Neuronal stem cell (in vitro differentiated cells): Measurements from ENCODE around the gene TMEM132A.
A peak's percentile ranks its signal among the peaks of the same experiment; 100 is the strongest.

Source experiments
- DNase-seq: peaks from one replicate; pipeline ENCODE4 v3.0.0-alpha.2; 2013; ENCODE audit warnings: low spot score
- H2AFZ ChIP-seq: one replicate; pipeline ENCODE4 v1.6.1; 2013; ENCODE audit warnings: mild to moderate bottlenecking, low read length, inconsistent platforms
- H2AK5ac ChIP-seq: 2 replicates; pipeline ENCODE4 v1.6.1; 2013; ENCODE audit warnings: low read depth, mild to moderate bottlenecking, inconsistent platforms, low read length, moderate library complexity, mixed read lengths
- H2BK120ac ChIP-seq: 2 replicates; pipeline ENCODE4 v1.6.1; 2013; ENCODE audit warnings: low read depth, mild to moderate bottlenecking, inconsistent platforms, low read length, moderate library complexity, mixed read lengths
- H2BK12ac ChIP-seq: one replicate; pipeline ENCODE4 v1.6.1; 2013; ENCODE audit warnings: low read length, inconsistent platforms
- H2BK15ac ChIP-seq: 2 replicates; pipeline ENCODE4 v1.6.1; 2013; ENCODE audit warnings: mild to moderate bottlenecking, low read length, inconsistent platforms, mixed read lengths
- H2BK5ac ChIP-seq: one replicate; pipeline ENCODE4 v1.6.1; 2013; ENCODE audit warnings: inconsistent platforms, mild to moderate bottlenecking, low read length, moderate library complexity
- H3K14ac ChIP-seq: one replicate; pipeline ENCODE4 v1.6.1; 2013; ENCODE audit warnings: low read length, inconsistent platforms
- H3K18ac ChIP-seq: 2 replicates; pipeline ENCODE4 v1.6.1; 2013; ENCODE audit warnings: low read length, inconsistent platforms
- H3K23ac ChIP-seq: 2 replicates; pipeline ENCODE4 v1.6.1; 2013; ENCODE audit warnings: low read depth, mild to moderate bottlenecking, mixed read lengths, low read length, inconsistent platforms; ENCODE audit not compliant: poor library complexity
- H3K27ac ChIP-seq: replicated peaks from 3 replicates; pipeline ENCODE4 v1.5.1; 2013; ENCODE audit warnings: low read length, inconsistent platforms
- H3K27me3 ChIP-seq, 3 experiments: 2 replicates each; pipeline ENCODE4 v1.6.1; 2013; ENCODE audit warnings: low read length in 3 of 3, mild to moderate bottlenecking in 2 of 3, inconsistent platforms in 1 of 3, low read depth in 1 of 3, mixed read lengths in 1 of 3, moderate library complexity in 1 of 3; ENCODE audit not compliant: control insufficient read depth in 3 of 3, insufficient read depth in 3 of 3
- H3K36me3 ChIP-seq, 2 donors: replicated peaks in 1 of 2; 2 replicates each; pipeline ENCODE4 v1.6.1; 2013; ENCODE audit warnings: low read length in 2 of 2; ENCODE audit not compliant: control insufficient read depth in 2 of 2, insufficient read depth in 2 of 2
- H3K4ac ChIP-seq: 2 replicates; pipeline ENCODE4 v1.6.1; 2013; ENCODE audit warnings: inconsistent platforms, mild to moderate bottlenecking, low read length, moderate library complexity
- H3K4me1 ChIP-seq, 2 donors: 1 replicate in 1 of 2; 2 replicates in 1 of 2; pipeline ENCODE4 v1.6.1; 2013; ENCODE audit warnings: low read length in 2 of 2, low read depth in 1 of 2; ENCODE audit not compliant: control insufficient read depth in 2 of 2, insufficient read depth in 1 of 2
- H3K4me2 ChIP-seq: one replicate; pipeline ENCODE4 v1.6.1; 2013; ENCODE audit warnings: mild to moderate bottlenecking, low read length, inconsistent platforms; ENCODE audit not compliant: insufficient read depth, poor library complexity, severe bottlenecking
- H3K4me3 ChIP-seq, 2 donors: 2 replicates each; pipeline ENCODE4 v1.5.1; 2013; ENCODE audit warnings: low read length in 2 of 2, mild to moderate bottlenecking in 2 of 2, inconsistent platforms in 1 of 2, moderate library complexity in 1 of 2
- H3K79me1 ChIP-seq: one replicate; pipeline ENCODE4 v1.6.1; 2013; ENCODE audit warnings: low read depth, mild to moderate bottlenecking, inconsistent platforms, low read length, moderate library complexity
- H3K9ac ChIP-seq: one replicate; pipeline ENCODE4 v1.6.1; 2013; ENCODE audit warnings: mild to moderate bottlenecking, low read depth, low read length, inconsistent platforms; ENCODE audit not compliant: poor library complexity
- H3K9me3 ChIP-seq, 2 donors: replicated peaks in 1 of 2; 2 replicates each; pipeline versions ENCODE3 to v1.6.1; 2013; ENCODE audit warnings: low read length in 2 of 2, mild to moderate bottlenecking in 2 of 2, inconsistent platforms in 1 of 2, low read depth in 1 of 2, mixed read lengths in 1 of 2, moderate library complexity in 1 of 2; ENCODE audit not compliant: control insufficient read depth in 2 of 2, insufficient read depth in 1 of 2
- H4K8ac ChIP-seq: one replicate; pipeline ENCODE4 v1.6.1; 2013; ENCODE audit warnings: low read depth, mild to moderate bottlenecking, inconsistent platforms, low read length, moderate library complexity
- H4K91ac ChIP-seq: one replicate; pipeline ENCODE4 v1.6.1; 2013; ENCODE audit warnings: low read length, low read depth, mild to moderate bottlenecking, inconsistent platforms; ENCODE audit not compliant: poor library complexity
- WGBS, 2 donors: extraction: QIAGEN DNeasy Blood & Tissue Kit; methylation state at CpG; one replicate each; pipeline ENCODE4 v1.1.7; 2013; ENCODE audit warnings: missing lambda C conversion rate in 2 of 2, mixed read lengths in 1 of 2; ENCODE audit not compliant: insufficient read length in 2 of 2, insufficient replicate concordance in 1 of 2; ENCODE audit errors: extremely low coverage in 2 of 2; 5-methylcytosine and 5-hydroxymethylcytosine counted together

Gene TMEM132A

GRCh38 chr11:60934790-60935605, 10.7 kb downstream of the TMEM132A start:
- no peak overlapping the region for H3K4me3 ChIP-seq
- peak overlapping the region; percentile 53 for H3K9ac ChIP-seq
- no peak overlapping the region for H2BK12ac ChIP-seq
- H3K79me1 ChIP-seq = peaks cover 3% of the 10 kb centered on the region
- no peak overlapping the region for H3K27ac ChIP-seq
- no peak overlapping the region for H4K91ac ChIP-seq
- H3K36me3 ChIP-seq = peaks cover 45 to 75% of the 10 kb centered on the region in 2 donors
- peak overlapping the region; percentile 29 for H2BK5ac ChIP-seq
- no peak overlapping the region for H3K4ac ChIP-seq
- no peak overlapping the region for H3K14ac ChIP-seq
- H2BK120ac ChIP-seq = no peak overlapping the region
- H3K4me2 ChIP-seq = no peak overlapping the region
- no peak overlapping the region for H2BK15ac ChIP-seq
- no peak overlapping the region for H2AFZ ChIP-seq
- no peak overlapping the region for H2AK5ac ChIP-seq
- no peak overlapping the region for H4K8ac ChIP-seq
- WGBS, 2 donors = no CpG with 5 or more reads among the region's 21 CpGs
- H3K23ac ChIP-seq = no peak overlapping the region
- no peaks in the 10 kb centered on the region for H3K9me3 ChIP-seq
- DNase-seq = no peak
- no peak overlapping the region for H3K18ac ChIP-seq
- peaks cover 2 to 8% of the 10 kb centered on the region in 2 donors for H3K4me1 ChIP-seq
- H3K27me3 ChIP-seq = no peaks in the 10 kb centered on the region

GRCh38 chr11:60935676-60936442, 11.6 kb downstream of the TMEM132A start:
- H3K79me1 ChIP-seq = peaks cover 3% of the 10 kb centered on the region
- H3K36me3 ChIP-seq = peaks cover 36 to 66% of the 10 kb centered on the region in 2 donors
- no peak overlapping the region for H3K27ac ChIP-seq
- peak overlapping the region; percentile 13 for H2AK5ac ChIP-seq
- WGBS, 2 donors = no CpG with 5 or more reads among the region's 27 CpGs
- DNase-seq = no peak
- H2BK12ac ChIP-seq = no peak overlapping the region
- no peak overlapping the region for H3K4me3 ChIP-seq
- H4K8ac ChIP-seq = no peak overlapping the region
- H3K23ac ChIP-seq = no peak overlapping the region
- H2BK15ac ChIP-seq = no peak overlapping the region
- peak overlapping the region; percentile 58 for H3K18ac ChIP-seq
- H3K27me3 ChIP-seq = no peaks in the 10 kb centered on the region
- peaks cover 2 to 8% of the 10 kb centered on the region in 2 donors for H3K4me1 ChIP-seq
- no peak overlapping the region for H2BK5ac ChIP-seq
- no peak overlapping the region for H2AFZ ChIP-seq
- H3K9ac ChIP-seq = no peak overlapping the region
- no peak overlapping the region for H3K4me2 ChIP-seq
- peak overlapping the region; percentile 23 for H3K14ac ChIP-seq
- H2BK120ac ChIP-seq = no peak overlapping the region
- H4K91ac ChIP-seq = no peak overlapping the region
- H3K9me3 ChIP-seq = no peaks in the 10 kb centered on the region
- no peak overlapping the region for H3K4ac ChIP-seq

GRCh38 chr11:60936467-60937143, 12.3 kb downstream of the TMEM132A start:
- Histone ChIP-seq H3K9ac (no peak overlapping the region), H3K9me3 (no peaks in the 10 kb centered on the region), H3K4me1 (peaks cover 2 to 8% of the 10 kb centered on the region in 2 donors), H3K27ac (no peak overlapping the region), H2AK5ac (no peak overlapping the region), H3K4ac (no peak overlapping the region), H2BK12ac (no peak overlapping the region), H3K14ac (no peak overlapping the region), H3K27me3 (no peaks in the 10 kb centered on the region), H2BK5ac (no peak overlapping the region), H4K8ac (no peak overlapping the region), H2BK15ac (no peak overlapping the region), H3K4me3 (no peak overlapping the region), H2AFZ (no peak overlapping the region), H3K23ac (no peak overlapping the region), H3K79me1 (peaks cover 3% of the 10 kb centered on the region), H4K91ac (no peak overlapping the region), H3K4me2 (no peak overlapping the region), H3K36me3 (peaks cover 29 to 59% of the 10 kb centered on the region in 2 donors), H3K18ac (no peak overlapping the region), H2BK120ac (no peak overlapping the region)
- no peak for DNase-seq
- no CpG with 5 or more reads among the region's 18 CpGs for WGBS, 2 donors

GRCh38 chr11:60937144-60937527, 12.9 kb downstream of the TMEM132A start:
- Histone ChIP-seq H3K9ac (no peak overlapping the region), H2BK15ac (no peak overlapping the region), H3K9me3 (no peaks in the 10 kb centered on the region), H3K4me1 (peaks cover 2 to 8% of the 10 kb centered on the region in 2 donors), H3K4me3 (no peak overlapping the region), H2BK5ac (no peak overlapping the region), H3K27me3 (no peaks in the 10 kb centered on the region), H2AK5ac (no peak overlapping the region), H3K27ac (no peak overlapping the region), H3K36me3 (peaks cover 23 to 53% of the 10 kb centered on the region in 2 donors), H3K79me1 (peaks cover 3% of the 10 kb centered on the region), H3K18ac (no peak overlapping the region), H3K23ac (no peak overlapping the region), H2BK12ac (no peak overlapping the region), H4K8ac (no peak overlapping the region), H3K4ac (no peak overlapping the region), H3K14ac (no peak overlapping the region), H4K91ac (no peak overlapping the region), H3K4me2 (no peak overlapping the region), H2BK120ac (no peak overlapping the region), H2AFZ (no peak overlapping the region)
- WGBS, 2 donors = no CpG with 5 or more reads among the region's 12 CpGs
- DNase-seq = no peak
